HPDE6-E6E7 (cell line): ENCODE results near the gene MS4A4A.

Experiments
- DNase-seq: peaks from one replicate; pipeline ENCODE4 v3.0.0; 2011; ENCODE audit warnings: missing footprints; ENCODE audit errors: extremely low spot score

The MS4A4A gene

GRCh38 chr11:60347084-60347797 lies 66.8 kb downstream of the MS4A4A start:
- DNase-seq = no peak

GRCh38 chr11:60348116-60348515 lies 67.7 kb downstream of the MS4A4A start:
- no peak for DNase-seq

DNA sequence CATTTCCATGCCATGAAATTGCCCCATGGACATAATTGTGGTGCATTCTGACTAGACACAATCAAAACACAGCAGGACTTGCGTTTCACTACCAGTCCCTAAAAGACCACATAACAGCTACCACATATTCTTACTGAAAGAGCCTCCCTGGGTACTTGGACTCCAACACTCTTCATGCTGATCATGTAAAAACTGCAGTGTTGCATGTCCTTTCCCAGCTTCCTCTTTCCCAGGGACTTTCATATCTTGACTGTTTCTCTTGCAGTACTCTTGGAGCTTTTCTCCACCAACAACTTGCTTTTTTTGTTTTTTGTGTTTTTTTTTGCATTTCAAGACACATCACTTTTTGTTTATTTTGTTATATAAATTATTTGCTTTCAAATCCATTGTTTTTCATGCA lies 69.5 kb downstream of the MS4A4A start:
- no peak for DNase-seq

- no peak for DNase-seq
Observed at GRCh38 chr11:60357771-60358170, 77.3 kb downstream of the MS4A4A start.
